ENCODE data around the gene GRIA1.

Gene GRIA1

DNA sequence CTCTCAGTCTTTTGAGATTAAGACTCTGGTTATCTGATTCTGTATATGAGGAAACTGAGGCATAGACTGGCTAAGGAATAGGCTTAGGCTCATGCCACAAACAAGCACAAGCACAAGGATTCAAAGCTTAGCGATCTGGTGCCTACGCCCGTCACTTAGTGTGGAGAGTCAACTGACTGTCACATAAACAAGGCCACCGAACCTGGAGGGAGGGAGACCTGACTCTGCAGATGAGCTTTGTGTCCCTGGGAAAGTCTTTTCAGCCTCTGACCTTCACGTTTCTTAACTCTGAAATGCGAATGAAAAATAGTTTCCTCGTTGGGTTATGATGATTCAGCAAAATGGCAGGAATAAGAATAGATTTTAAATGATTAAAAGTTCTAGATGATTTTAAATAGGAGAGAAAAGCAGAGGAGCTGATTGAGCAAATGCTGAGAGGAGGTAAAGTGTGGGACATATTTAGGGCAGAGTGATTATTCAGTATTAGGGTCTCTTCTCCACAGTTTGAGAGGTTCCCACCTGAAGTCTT lies 135.4 kb downstream of the GRIA1 start:
- TF ChIP-seq TAF1 (IDR thresholded peaks at IDR 0.05; ENCODE audit: borderline replicate concordance, insufficient read depth, low read length), result no peak

DNA sequence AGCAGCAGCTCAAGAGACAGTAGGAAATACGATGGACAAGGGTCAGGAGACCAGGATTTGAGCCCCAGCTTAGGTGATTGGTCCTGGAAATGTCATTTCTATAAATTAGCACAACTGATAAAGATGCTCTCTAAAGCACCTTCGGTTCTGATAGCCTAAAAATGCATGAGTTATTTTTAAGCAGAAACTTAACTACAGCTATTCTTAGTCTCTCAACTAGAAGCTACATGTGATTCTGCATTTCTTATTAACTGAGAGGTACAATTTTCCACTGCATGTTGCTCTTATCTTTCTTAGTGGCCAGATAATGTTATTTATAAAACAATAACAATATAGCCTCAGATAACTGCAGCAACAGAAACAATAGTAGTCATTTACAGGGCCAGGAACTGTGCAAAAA lies 136.4 kb downstream of the GRIA1 start:
- no peak for TF ChIP-seq FOXP2 (optimal IDR thresholded peaks at IDR 0.05; ENCODE audit: borderline replicate concordance, extremely low read depth, extremely low read length, insufficient read depth)
- TF ChIP-seq SIN3A (IDR thresholded peaks at IDR 0.05; ENCODE audit: borderline replicate concordance, insufficient read depth, low read length), result no peak
- TF ChIP-seq, protein P1, sequence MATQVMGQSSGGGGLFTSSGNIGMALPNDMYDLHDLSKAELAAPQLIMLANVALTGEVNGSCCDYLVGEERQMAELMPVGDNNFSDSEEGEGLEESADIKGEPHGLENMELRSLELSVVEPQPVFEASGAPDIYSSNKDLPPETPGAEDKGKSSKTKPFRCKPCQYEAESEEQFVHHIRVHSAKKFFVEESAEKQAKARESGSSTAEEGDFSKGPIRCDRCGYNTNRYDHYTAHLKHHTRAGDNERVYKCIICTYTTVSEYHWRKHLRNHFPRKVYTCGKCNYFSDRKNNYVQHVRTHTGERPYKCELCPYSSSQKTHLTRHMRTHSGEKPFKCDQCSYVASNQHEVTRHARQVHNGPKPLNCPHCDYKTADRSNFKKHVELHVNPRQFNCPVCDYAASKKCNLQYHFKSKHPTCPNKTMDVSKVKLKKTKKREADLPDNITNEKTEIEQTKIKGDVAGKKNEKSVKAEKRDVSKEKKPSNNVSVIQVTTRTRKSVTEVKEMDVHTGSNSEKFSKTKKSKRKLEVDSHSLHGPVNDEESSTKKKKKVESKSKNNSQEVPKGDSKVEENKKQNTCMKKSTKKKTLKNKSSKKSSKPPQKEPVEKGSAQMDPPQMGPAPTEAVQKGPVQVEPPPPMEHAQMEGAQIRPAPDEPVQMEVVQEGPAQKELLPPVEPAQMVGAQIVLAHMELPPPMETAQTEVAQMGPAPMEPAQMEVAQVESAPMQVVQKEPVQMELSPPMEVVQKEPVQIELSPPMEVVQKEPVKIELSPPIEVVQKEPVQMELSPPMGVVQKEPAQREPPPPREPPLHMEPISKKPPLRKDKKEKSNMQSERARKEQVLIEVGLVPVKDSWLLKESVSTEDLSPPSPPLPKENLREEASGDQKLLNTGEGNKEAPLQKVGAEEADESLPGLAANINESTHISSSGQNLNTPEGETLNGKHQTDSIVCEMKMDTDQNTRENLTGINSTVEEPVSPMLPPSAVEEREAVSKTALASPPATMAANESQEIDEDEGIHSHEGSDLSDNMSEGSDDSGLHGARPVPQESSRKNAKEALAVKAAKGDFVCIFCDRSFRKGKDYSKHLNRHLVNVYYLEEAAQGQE (IDR thresholded peaks at IDR 0.05; ENCODE audit: insufficient read depth in 1 of 2, low read depth in 2 of 2, low read length in 2 of 2), result no peak
- TF ChIP-seq TAF1 (IDR thresholded peaks at IDR 0.05; ENCODE audit: borderline replicate concordance, insufficient read depth, low read length), result no peak
- no peak for TF ChIP-seq POLR2AphosphoS5 (IDR thresholded peaks at IDR 0.05; ENCODE audit: low read depth, low read length)

DNA sequence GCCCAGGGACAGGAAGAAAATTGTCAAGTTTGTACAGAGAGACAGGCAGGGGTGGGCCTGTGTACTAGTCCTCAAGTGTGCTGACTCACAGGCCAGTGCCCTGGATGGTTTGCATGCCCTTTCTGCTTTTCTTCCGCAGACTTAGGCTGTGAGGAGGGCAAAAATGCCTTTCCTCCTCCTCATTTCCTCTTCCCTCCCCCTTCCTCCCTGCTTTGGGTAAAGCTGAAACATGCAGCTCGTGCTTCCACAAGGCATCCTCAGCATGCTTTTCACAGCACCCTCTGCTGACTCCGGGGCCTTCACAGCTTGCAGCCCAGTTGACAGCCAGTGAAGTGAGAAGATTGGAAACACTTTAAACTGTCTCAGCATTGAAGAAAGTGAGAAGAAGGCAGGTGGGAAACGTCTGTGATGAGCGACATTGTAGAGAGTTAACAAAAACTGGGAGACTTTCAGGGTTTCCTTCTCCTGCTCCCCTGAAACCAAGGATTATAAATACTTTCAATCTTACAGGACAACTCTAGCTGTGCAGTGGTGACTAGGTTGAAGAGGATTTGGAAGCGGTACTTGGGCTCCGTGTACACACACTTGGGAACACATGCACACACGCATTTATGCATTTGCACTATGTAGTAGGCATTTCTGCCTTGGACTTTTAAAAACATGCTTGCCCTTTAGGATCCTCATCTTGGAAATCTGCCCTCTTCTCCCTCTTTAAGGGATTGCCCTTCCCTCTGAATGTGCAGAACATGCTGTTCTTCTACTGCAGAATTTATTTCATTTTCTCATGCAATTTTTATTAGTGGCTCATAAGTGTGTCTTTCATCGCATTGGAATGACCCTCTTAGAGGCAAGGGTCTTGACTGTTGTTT lies 138.8 kb downstream of the GRIA1 start:
- TF ChIP-seq, protein P1 (IDR thresholded peaks at IDR 0.05; ENCODE audit: insufficient read depth in 1 of 2, low read depth in 2 of 2, low read length in 2 of 2), result no peak
- TF ChIP-seq TAF1 (IDR thresholded peaks at IDR 0.05; ENCODE audit: borderline replicate concordance, insufficient read depth, low read length) (no peak), POLR2AphosphoS5 (IDR thresholded peaks at IDR 0.05; ENCODE audit: low read depth, low read length) (no peak), SIN3A (IDR thresholded peaks at IDR 0.05; ENCODE audit: borderline replicate concordance, insufficient read depth, low read length) (no peak)

DNA sequence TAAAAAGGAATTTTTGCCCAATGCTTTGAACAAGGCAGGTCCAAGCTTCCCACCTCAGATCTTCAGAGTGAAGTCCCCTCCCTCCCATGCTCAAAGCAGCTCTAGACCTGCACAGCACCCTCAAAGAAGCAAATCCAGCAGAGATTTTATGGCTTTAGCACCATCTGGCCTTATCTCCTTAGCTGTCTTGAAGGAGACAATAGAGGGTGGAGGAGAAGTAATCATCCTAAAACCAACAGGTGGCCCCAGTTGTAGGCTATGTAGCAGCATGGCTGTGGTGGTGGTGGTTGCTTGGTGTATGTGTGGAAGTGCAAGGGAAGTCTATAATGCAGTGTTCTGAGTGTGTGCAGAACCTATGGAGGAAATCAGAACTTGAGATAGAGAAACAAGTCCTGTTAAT lies 140.1 kb downstream of the GRIA1 start:
- TF ChIP-seq FOXP2 (optimal IDR thresholded peaks at IDR 0.05; ENCODE audit: borderline replicate concordance, extremely low read depth, extremely low read length, insufficient read depth), result no peak

DNA sequence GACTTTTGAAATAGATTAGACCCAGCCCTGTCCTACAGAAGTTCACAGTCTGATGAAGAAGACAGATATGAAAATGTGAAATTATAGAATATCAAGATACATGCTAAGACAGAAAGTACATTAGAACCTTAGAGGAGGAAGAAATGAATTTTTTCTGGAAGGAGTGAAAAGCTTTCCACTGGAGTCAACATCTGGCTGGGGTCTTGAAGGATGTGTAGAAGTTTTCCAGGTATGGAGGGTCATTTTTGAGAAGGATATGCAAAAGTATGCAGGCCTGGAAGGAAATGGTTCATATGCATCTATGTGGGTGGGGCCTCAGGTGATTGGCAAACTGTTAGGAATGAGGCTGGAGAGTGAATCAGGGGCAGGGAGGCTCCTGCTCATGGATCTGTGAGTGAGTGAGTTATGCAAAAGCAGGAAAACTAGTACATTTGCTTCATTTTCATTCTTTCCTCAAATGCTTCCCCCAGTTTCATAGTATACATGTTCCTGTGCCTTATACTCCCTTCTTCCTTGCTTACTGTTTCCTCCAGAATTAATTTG lies 142.3 kb downstream of the GRIA1 start:
- no peak for TF ChIP-seq TAF1 (IDR thresholded peaks at IDR 0.05; ENCODE audit: borderline replicate concordance, insufficient read depth, low read length)
- no peak for TF ChIP-seq SIN3A (IDR thresholded peaks at IDR 0.05; ENCODE audit: borderline replicate concordance, insufficient read depth, low read length)
- TF ChIP-seq, protein P1 (IDR thresholded peaks at IDR 0.05; ENCODE audit: insufficient read depth in 1 of 2, low read depth in 2 of 2, low read length in 2 of 2), result no peak
- no peak for TF ChIP-seq FOXP2 (optimal IDR thresholded peaks at IDR 0.05; ENCODE audit: borderline replicate concordance, extremely low read depth, extremely low read length, insufficient read depth)
- no peak for TF ChIP-seq POLR2AphosphoS5 (IDR thresholded peaks at IDR 0.05; ENCODE audit: low read depth, low read length)

DNA sequence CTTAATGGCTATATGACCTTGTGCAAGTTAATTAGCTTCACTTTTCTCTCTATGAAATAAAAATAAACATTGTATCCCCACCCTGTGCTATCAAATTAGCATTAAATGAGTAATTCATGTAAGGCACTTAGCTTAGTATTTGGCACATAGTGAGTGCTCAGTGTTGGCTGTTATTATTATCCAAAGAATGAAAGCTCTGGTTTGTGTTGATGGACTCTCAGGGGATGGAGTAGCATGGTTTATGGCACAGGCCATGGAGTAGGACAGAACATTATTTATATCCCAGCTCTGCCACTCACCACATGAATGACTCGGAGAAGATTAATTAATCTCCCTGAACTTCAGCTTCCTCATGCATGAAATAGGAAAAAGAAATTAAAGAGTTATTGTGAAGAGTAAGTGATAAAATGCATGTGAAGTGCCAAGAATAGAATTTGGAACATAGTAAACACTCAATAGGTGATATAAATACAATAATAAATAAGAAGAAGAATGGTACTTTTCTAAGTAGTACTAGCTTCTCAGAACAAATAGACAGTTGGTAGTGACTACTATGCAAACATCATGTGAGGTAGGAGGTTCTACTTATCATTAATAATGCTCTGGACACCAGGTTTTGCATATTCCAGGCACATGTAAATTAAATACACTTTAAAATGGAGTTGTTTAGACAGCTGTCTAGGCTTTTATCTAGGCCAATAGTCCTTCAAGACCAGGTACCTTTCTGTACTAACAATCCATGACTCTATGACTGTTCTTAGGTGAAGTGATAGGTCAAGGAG lies 146.4 kb downstream of the GRIA1 start:
- TF ChIP-seq, protein P1 (IDR thresholded peaks at IDR 0.05; ENCODE audit: insufficient read depth in 1 of 2, low read depth in 2 of 2, low read length in 2 of 2), result no peak
- TF ChIP-seq POLR2AphosphoS5 (IDR thresholded peaks at IDR 0.05; ENCODE audit: low read depth, low read length), result no peak
- no peak for TF ChIP-seq TAF1 (IDR thresholded peaks at IDR 0.05; ENCODE audit: borderline replicate concordance, insufficient read depth, low read length)
- no peak for TF ChIP-seq SIN3A (IDR thresholded peaks at IDR 0.05; ENCODE audit: borderline replicate concordance, insufficient read depth, low read length)
- TF ChIP-seq FOXP2 (optimal IDR thresholded peaks at IDR 0.05; ENCODE audit: borderline replicate concordance, extremely low read depth, extremely low read length, insufficient read depth), result no peak

Data from PFSK-1 (cell line).